ENCODE data around the gene TMPRSS6. TPM values are rescaled to one million over a fixed set of nuclear protein-coding genes. Genes with fewer than 3 reads are reported as not detected.

Gene TMPRSS6
- total and polyA plus RNA-seq, 2 donors (not counting 1 experiment from before 2014, with no cell fraction given) = 0.03 TPM; not detected in 1

DNA sequence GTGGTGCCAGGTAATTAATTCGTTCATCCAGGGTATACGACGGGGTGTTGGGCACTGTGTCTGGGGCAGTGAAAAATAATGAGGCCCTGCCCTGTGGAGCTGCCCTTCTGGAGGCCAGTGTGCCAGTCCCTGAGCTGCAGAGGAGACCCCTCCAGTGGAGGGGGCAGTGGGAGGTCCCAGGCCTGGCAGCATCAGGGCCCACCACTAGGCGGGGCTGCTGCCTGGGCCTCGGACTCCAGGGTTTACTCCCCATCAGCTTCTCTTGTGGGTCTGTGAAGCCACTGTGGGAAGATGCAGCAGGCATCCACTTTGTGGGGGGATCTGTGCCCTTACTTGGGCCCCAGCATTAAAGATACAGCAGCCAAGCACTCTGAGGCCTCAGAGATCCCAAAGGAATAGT is 17.4 kb upstream of the TMPRSS6 start:
- H3K4me3 Mint-ChIP-seq = no peak overlapping the region
- H3K4me1 ChIP-seq (ENCODE audit: control insufficient read depth in 2 of 2, insufficient read depth in 2 of 2, low read length in 2 of 2) = peaks cover 11% of the 10 kb centered on the region in 2 donors
- H3K27ac ChIP-seq (ENCODE audit: low read length in 2 of 2) = no peak overlapping the region

DNA sequence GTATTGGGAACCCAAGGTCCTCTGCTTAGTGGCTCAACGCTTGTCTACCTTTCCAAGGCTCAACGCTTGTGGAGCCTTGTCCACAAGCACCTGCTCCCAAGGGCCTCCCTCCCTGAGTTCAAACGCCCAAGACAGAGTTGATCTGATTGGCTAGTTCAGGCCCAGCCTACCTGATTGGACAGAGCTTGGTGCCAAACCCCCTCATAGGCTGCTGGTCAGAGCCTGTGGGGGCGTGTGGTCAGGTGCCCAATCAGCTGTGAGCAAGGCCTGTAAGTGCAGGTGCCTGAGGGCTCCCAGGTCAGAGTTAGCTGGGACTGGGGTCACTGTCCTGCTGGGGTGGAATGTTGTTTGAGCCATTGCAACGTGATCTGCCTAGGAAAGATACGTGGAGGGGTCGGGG is 16.9 kb upstream of the TMPRSS6 start:
- H3K4me2 ChIP-seq (replicated peaks; ENCODE audit: low read depth, low read length, poor library complexity, severe bottlenecking) = no peak overlapping the region
- ChIA-PET CTCF (no interaction called here), POLR2A (no interaction called here)
- no peak overlapping the region for H2AFZ ChIP-seq (ENCODE audit: insufficient read depth, low read depth, low read length, poor library complexity, severe bottlenecking)
- ATAC-seq (ENCODE audit: low read depth) = no peak
- peaks cover 14 to 16% of the 10 kb centered on the region in 2 donors for H3K4me1 ChIP-seq (ENCODE audit: control insufficient read depth in 2 of 2, insufficient read depth in 2 of 2, low read length in 2 of 2)
- H3K4me3 ChIP-seq (ENCODE audit: control extremely low read depth in 1 of 5, extremely low read depth in 1 of 5, insufficient read depth in 1 of 5, low read depth in 2 of 5, low read length in 4 of 5) = no peak overlapping the region
- no peak for TF ChIP-seq EZH2 (IDR thresholded peaks at IDR 0.05; ENCODE audit: borderline replicate concordance, insufficient read depth, low read depth, low read length, poor library complexity, severe bottlenecking)
- TF ChIP-seq, protein P1, sequence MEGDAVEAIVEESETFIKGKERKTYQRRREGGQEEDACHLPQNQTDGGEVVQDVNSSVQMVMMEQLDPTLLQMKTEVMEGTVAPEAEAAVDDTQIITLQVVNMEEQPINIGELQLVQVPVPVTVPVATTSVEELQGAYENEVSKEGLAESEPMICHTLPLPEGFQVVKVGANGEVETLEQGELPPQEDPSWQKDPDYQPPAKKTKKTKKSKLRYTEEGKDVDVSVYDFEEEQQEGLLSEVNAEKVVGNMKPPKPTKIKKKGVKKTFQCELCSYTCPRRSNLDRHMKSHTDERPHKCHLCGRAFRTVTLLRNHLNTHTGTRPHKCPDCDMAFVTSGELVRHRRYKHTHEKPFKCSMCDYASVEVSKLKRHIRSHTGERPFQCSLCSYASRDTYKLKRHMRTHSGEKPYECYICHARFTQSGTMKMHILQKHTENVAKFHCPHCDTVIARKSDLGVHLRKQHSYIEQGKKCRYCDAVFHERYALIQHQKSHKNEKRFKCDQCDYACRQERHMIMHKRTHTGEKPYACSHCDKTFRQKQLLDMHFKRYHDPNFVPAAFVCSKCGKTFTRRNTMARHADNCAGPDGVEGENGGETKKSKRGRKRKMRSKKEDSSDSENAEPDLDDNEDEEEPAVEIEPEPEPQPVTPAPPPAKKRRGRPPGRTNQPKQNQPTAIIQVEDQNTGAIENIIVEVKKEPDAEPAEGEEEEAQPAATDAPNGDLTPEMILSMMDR (IDR thresholded peaks at IDR 0.05) = no peak
- H3K36me3 ChIP-seq (replicated peaks in 1 of 2; ENCODE audit: control extremely low read depth in 1 of 2, control insufficient read depth in 1 of 2, extremely low read depth in 1 of 2, insufficient read depth in 2 of 2, low read length in 1 of 2) = no peaks in the 10 kb centered on the region
- Mint-ChIP-seq H3K9me3 (ENCODE audit: insufficient read depth) (no peaks in the 10 kb centered on the region), H3K4me3 (no peak overlapping the region), H3K27me3 (no peaks in the 10 kb centered on the region), H3K27ac (no peak overlapping the region), H3K4me1 (peaks cover 18% of the 10 kb centered on the region)
- no peak overlapping the region for H3K27ac ChIP-seq (ENCODE audit: low read length in 2 of 2)
- DNase-seq = no peak
- no peaks in the 10 kb centered on the region for H3K9me3 ChIP-seq (ENCODE audit: control extremely low read depth in 1 of 3, control insufficient read depth in 2 of 3, insufficient read depth in 1 of 3, low read length in 2 of 3)
- 93% methylated on average over 7 of the region's 7 CpGs for WGBS (ENCODE audit: insufficient coverage)
- H3K27me3 ChIP-seq (replicated peaks in 1 of 4; ENCODE audit: control extremely low read depth in 1 of 4, control insufficient read depth in 3 of 4, insufficient read depth in 4 of 4, low read length in 3 of 4) = no peaks in the 10 kb centered on the region
- intact Hi-C loops (cut with micrococcal nuclease) = no loop called here
- H3K79me2 ChIP-seq (ENCODE audit: control insufficient read depth, insufficient read depth, low read length) = no peaks in the 10 kb centered on the region
- H4K20me1 ChIP-seq (ENCODE audit: control insufficient read depth, insufficient read depth, low read length, poor library complexity, severe bottlenecking) = no peaks in the 10 kb centered on the region
- H3K9ac ChIP-seq (ENCODE audit: low read length) = no peak overlapping the region

More for the DNA sequence above, 17.4 kb upstream of the TMPRSS6 start:
- no peaks in the 10 kb centered on the region for H4K20me1 ChIP-seq (ENCODE audit: control insufficient read depth, insufficient read depth, low read length, poor library complexity, severe bottlenecking)
- H2AFZ ChIP-seq (ENCODE audit: insufficient read depth, low read depth, low read length, poor library complexity, severe bottlenecking) = no peak overlapping the region
- DNase-seq = no peak
- no peaks in the 10 kb centered on the region for H3K27me3 ChIP-seq (replicated peaks in 1 of 4; ENCODE audit: control extremely low read depth in 1 of 4, control insufficient read depth in 3 of 4, insufficient read depth in 4 of 4, low read length in 3 of 4)
- ChIA-PET CTCF (no interaction called here), POLR2A (no interaction called here)
- no peaks in the 10 kb centered on the region for H3K79me2 ChIP-seq (ENCODE audit: control insufficient read depth, insufficient read depth, low read length)
- intact Hi-C loops (cut with micrococcal nuclease) = no loop called here
- WGBS (ENCODE audit: insufficient coverage) = 97% methylated on average over 5 of the region's 5 CpGs
- Mint-ChIP-seq H3K4me1 (peaks cover 15% of the 10 kb centered on the region), H3K27me3 (no peaks in the 10 kb centered on the region), H3K27ac (no peak overlapping the region), H3K9me3 (ENCODE audit: insufficient read depth) (no peaks in the 10 kb centered on the region)
- no peak for TF ChIP-seq EZH2 (IDR thresholded peaks at IDR 0.05; ENCODE audit: borderline replicate concordance, insufficient read depth, low read depth, low read length, poor library complexity, severe bottlenecking)
- TF ChIP-seq, protein P1 (IDR thresholded peaks at IDR 0.05) = no peak
- no peak overlapping the region for H3K9ac ChIP-seq (ENCODE audit: low read length)
- no peaks in the 10 kb centered on the region for H3K36me3 ChIP-seq (replicated peaks in 1 of 2; ENCODE audit: control extremely low read depth in 1 of 2, control insufficient read depth in 1 of 2, extremely low read depth in 1 of 2, insufficient read depth in 2 of 2, low read length in 1 of 2)
- no peak overlapping the region for H3K4me2 ChIP-seq (replicated peaks; ENCODE audit: low read depth, low read length, poor library complexity, severe bottlenecking)
- H3K4me3 ChIP-seq (ENCODE audit: control extremely low read depth in 1 of 5, extremely low read depth in 1 of 5, insufficient read depth in 1 of 5, low read depth in 2 of 5, low read length in 4 of 5) = no peak overlapping the region
- ATAC-seq (ENCODE audit: low read depth) = no peak
- no peaks in the 10 kb centered on the region for H3K9me3 ChIP-seq (ENCODE audit: control extremely low read depth in 1 of 3, control insufficient read depth in 2 of 3, insufficient read depth in 1 of 3, low read length in 2 of 3)
